Measurements from ENCODE around the gene LRRC74A.

DNA sequence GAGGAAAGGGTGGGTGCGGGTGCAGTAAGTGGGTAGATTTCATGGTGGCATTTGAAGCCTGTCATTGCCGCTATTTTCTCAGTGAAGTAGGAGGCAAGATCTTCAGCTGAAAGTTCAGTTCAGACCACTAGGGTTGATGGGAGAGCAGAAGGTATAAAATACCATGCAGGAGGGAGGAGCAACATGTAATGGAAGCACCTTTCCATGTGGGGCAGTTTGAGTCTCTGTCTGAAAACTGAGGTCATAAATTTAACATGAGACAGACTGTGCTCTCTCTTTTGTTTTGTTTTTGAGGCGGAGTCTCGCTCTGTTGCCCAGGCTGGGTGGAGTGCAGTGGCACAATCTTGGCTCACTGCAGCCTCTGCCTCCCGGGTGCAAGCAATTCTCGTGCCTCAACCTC is 22.7 kb downstream of the LRRC74A start:
- TF ChIP-seq, protein P1, sequence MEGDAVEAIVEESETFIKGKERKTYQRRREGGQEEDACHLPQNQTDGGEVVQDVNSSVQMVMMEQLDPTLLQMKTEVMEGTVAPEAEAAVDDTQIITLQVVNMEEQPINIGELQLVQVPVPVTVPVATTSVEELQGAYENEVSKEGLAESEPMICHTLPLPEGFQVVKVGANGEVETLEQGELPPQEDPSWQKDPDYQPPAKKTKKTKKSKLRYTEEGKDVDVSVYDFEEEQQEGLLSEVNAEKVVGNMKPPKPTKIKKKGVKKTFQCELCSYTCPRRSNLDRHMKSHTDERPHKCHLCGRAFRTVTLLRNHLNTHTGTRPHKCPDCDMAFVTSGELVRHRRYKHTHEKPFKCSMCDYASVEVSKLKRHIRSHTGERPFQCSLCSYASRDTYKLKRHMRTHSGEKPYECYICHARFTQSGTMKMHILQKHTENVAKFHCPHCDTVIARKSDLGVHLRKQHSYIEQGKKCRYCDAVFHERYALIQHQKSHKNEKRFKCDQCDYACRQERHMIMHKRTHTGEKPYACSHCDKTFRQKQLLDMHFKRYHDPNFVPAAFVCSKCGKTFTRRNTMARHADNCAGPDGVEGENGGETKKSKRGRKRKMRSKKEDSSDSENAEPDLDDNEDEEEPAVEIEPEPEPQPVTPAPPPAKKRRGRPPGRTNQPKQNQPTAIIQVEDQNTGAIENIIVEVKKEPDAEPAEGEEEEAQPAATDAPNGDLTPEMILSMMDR (conservative IDR thresholded peaks at IDR 0.05; ENCODE audit: low read length): no peak
- no peak for TF ChIP-seq EZH2phosphoT487 (IDR thresholded peaks at IDR 0.05; ENCODE audit: borderline replicate concordance)

All from Loucy (cell line).